Calu3 (cell line): ENCODE measurements around the gene PARVB. TPM values are rescaled to one million over a fixed set of nuclear protein-coding genes. Genes with fewer than 3 reads are reported as not detected.

Experiments
- BruUV-seq: library from RNA; stranded (reverse); fragments of 400-500 nt; replicated peaks from 2 replicates; lab custom pipeline; 2021; lab: Mats Ljungman, UMichigan
- CTCF ChIA-PET: fragments of 300-600 bp; sonication (Branson Sonifier 250); formaldehyde crosslinking; loops from one replicate; lab custom pipeline; 2022; ENCODE audit warnings: antibody characterized with exemption; lab: Charles Lee
- DNase-seq: peaks from one replicate; pipeline ENCODE4 v3.0.0; 2022
- H3K27ac Mint-ChIP-seq: one replicate; pipeline ENCODE4 v1.8.0; 2022; ENCODE audit warnings: mixed read lengths; ENCODE audit not compliant: unreplicated experiment
- H3K27me3 Mint-ChIP-seq: one replicate; pipeline ENCODE4 v1.8.0; 2022; ENCODE audit warnings: mixed read lengths; ENCODE audit not compliant: unreplicated experiment
- H3K36me3 Mint-ChIP-seq: one replicate; pipeline ENCODE4 v1.8.0; 2022; ENCODE audit warnings: mild to moderate bottlenecking, moderate library complexity, mixed read lengths; ENCODE audit not compliant: insufficient read depth, unreplicated experiment
- H3K4me1 Mint-ChIP-seq: one replicate; pipeline ENCODE4 v1.8.0; 2022; ENCODE audit warnings: mild to moderate bottlenecking, low read depth, mixed read lengths; ENCODE audit not compliant: unreplicated experiment
- H3K4me3 Mint-ChIP-seq: one replicate; pipeline ENCODE4 v1.8.0; 2022; ENCODE audit warnings: mild to moderate bottlenecking, low read depth, moderate library complexity, mixed read lengths; ENCODE audit not compliant: unreplicated experiment
- H3K9me3 Mint-ChIP-seq: one replicate; pipeline ENCODE4 v1.8.0; 2022; ENCODE audit warnings: low read depth, mixed read lengths; ENCODE audit not compliant: unreplicated experiment
- intact Hi-C: fragments of 100-400 bp; cut with micrococcal nuclease; formaldehyde crosslinking; loops from one replicate; pipeline ENCODE4 v1.10.0; 2022; ENCODE audit not compliant: unreplicated experiment
- total RNA-seq: library from RNA; stranded (reverse); gene quantifications from 2 replicates; pipeline ENCODE4 v1.2.3, GENCODE V29; 2022
- TF ChIP-seq, protein P1 (sequence below): fragments of 200-600 bp; IDR thresholded peaks from one replicate; pipeline ENCODE4 v1.8.0; 2022; ENCODE audit warnings: antibody characterized with exemption; ENCODE audit not compliant: unreplicated experiment

Gene PARVB
- total RNA-seq, 1 experiment from 2014 or later: 15.6 TPM

DNA sequence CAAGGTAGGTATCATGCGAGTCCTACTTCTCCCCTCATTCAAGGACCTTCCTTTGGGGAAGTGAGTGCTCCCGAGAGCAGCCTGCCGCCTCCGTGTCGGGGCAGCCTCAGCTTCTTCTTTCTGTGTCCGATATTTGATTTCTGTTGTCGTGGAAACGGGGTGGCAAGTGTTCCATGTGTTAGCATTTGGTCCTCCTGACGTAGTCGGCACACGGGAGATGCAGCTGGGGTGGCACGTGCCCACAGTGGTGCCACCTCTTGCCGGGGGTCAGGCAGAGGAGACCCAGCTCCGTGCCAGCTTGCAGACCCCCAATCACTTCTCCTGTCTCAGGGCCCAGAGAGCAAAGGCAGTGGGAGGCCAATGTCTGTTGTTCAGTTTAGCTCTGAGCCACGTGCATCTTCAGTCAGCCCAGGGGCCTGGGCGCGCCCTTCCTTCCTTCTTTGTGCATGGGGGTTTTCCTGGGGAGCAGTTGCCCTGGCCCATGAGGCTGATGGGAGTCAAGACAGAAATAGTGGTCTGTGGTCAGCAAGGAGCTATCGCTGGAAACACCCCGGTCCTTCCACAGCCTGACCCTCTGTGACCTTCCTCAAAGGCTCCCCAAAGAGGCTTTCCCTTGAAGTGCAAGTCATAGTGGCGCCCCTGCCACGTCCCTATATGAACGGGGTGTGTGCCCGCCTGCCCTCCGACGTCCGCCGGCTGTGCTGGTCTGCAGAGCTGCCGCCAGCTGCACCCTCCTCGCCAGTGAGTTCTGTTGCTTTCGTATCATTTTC is 44.5 kb downstream of the PARVB start:
- intact Hi-C loops: no loop called here
- BruUV-seq: no TSS peak
- CTCF ChIA-PET: no interaction called here

DNA sequence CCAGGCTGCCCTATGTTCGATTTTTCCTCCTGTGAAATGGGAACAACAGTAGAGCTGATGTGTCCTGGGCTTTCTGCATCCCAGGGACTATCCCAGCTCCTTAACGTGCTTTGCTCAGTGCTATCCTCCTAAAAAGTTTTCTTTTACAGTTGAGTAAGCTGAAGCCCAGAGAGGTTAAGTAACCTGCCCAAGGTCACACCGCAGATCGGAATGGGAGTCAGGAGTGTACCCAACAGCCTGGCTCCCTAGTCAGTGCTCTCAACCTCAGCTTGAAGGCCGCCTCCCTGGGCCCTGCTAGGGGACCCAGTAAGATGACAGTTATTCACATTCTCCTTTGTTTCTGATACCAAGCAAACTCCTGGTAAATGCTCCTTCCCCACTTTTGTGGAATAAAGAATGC is 45.9 kb downstream of the PARVB start:
- Mint-ChIP-seq H3K4me1 (no peaks in the 10 kb centered on the region), H3K27me3 (no peaks in the 10 kb centered on the region), H3K9me3 (no peaks in the 10 kb centered on the region), H3K36me3 (no peaks in the 10 kb centered on the region), H3K4me3 (no peak overlapping the region), H3K27ac (no peak overlapping the region)
- TF ChIP-seq, protein P1, sequence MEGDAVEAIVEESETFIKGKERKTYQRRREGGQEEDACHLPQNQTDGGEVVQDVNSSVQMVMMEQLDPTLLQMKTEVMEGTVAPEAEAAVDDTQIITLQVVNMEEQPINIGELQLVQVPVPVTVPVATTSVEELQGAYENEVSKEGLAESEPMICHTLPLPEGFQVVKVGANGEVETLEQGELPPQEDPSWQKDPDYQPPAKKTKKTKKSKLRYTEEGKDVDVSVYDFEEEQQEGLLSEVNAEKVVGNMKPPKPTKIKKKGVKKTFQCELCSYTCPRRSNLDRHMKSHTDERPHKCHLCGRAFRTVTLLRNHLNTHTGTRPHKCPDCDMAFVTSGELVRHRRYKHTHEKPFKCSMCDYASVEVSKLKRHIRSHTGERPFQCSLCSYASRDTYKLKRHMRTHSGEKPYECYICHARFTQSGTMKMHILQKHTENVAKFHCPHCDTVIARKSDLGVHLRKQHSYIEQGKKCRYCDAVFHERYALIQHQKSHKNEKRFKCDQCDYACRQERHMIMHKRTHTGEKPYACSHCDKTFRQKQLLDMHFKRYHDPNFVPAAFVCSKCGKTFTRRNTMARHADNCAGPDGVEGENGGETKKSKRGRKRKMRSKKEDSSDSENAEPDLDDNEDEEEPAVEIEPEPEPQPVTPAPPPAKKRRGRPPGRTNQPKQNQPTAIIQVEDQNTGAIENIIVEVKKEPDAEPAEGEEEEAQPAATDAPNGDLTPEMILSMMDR: no peak
- CTCF ChIA-PET: interaction anchor here (0.5 kb wide), 1 partner anchor 101 kb away, joined by 4 read pairs; no protein-coding TSS in a partner anchor
- DNase-seq: no peak
- no TSS peak for BruUV-seq
- intact Hi-C loops: no loop called here

More for the DNA sequence above, 44.5 kb downstream of the PARVB start:
- no peak for DNase-seq
- H3K27me3 Mint-ChIP-seq: no peaks in the 10 kb centered on the region
- no peaks in the 10 kb centered on the region for H3K9me3 Mint-ChIP-seq
- TF ChIP-seq, protein P1: no peak
- H3K4me3 Mint-ChIP-seq: no peak overlapping the region
- H3K4me1 Mint-ChIP-seq: no peaks in the 10 kb centered on the region
- H3K27ac Mint-ChIP-seq: no peak overlapping the region
- no peaks in the 10 kb centered on the region for H3K36me3 Mint-ChIP-seq

DNA sequence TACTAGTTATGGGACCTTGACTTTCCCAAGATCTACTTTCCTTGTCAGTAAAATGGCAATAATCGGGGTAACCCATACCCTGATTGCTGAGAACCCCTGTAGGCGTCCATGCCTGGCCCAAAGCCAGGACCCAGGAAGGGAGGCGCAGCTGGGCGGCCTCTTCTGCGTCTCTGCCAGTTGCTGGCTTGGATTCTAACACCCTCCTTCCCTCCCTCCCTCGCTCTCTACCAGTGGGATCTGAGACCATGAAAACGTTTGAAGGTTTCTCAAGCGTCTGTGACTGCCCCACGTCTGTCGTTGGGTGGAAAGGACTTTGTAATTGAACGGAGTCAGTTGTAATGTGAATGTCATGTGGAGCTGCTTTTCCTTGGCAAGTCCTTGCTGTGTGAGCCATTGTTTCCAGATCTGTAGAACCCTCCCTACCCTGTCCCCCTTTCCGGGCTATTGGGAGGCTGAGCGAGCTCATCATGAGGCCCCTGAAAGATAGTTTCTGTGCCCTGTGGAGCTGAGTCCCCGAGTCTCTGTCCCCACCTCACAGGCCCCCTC is 47.8 kb downstream of the PARVB start:
- Mint-ChIP-seq H3K9me3 (no peaks in the 10 kb centered on the region), H3K4me1 (no peaks in the 10 kb centered on the region), H3K36me3 (no peaks in the 10 kb centered on the region), H3K4me3 (no peak overlapping the region), H3K27me3 (peaks cover 2% of the 10 kb centered on the region), H3K27ac (no peak overlapping the region)
- CTCF ChIA-PET: interaction anchor here (1.3 kb wide), 1 partner anchor 14 kb away, joined by 3 read pairs; no protein-coding TSS in a partner anchor
- no peak for DNase-seq
- no TSS peak for BruUV-seq
- TF ChIP-seq, protein P1: no peak
- intact Hi-C loops: no loop called here

DNA sequence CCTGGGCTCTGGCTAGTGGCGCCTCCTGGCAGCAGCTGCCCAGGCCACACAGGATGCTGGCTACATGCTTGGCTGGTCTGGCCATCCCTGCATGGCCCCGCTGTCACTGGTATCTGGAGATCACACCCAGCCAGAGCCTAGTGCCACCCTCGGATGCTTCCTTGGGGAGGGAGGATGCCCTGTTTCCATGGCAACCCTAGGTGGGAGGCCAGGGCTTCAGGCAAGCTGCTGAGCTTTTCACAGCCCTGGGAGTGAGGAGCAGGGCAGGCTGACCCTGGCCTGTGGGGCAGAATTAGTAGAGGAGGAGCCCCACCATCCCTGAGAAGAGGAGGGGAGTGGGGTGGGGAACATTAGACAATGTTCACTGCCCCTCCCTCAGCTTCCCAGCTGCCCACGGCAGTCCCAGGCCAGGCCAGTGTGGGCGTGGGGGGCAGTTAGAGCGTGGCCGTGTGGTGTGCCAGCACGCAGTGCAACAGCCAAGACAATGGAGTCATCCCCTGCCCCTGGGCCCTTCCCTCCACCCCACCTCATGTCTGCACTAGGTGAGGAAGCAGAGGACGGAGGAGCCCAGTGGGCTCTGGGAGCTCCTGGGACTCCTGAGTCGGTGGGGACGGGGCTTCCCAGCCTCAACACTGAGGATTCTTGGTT is 50.4 kb downstream of the PARVB start:
- TF ChIP-seq, protein P1: no peak
- Mint-ChIP-seq H3K27ac (no peak overlapping the region), H3K9me3 (no peaks in the 10 kb centered on the region), H3K27me3 (peaks cover 12% of the 10 kb centered on the region), H3K4me3 (no peak overlapping the region), H3K4me1 (no peaks in the 10 kb centered on the region), H3K36me3 (no peaks in the 10 kb centered on the region)
- no peak for DNase-seq
- BruUV-seq: no TSS peak
- intact Hi-C loops: no loop called here
- CTCF ChIA-PET: no interaction called here
